IPS-NIHi7 (cell line): ENCODE results near the gene OR52I2.
A peak's percentile ranks its signal among the peaks of the same experiment; 100 is the strongest.

Experiments
- DNase-seq: peaks from one replicate; pipeline ENCODE4 v3.0.0; 2012; ENCODE audit warnings: mixed read lengths; ENCODE audit errors: extremely low spot score

Gene OR52I2

GRCh38 chr11:4607781-4608666, 26.5 kb downstream of the OR52I2 start, which contains the start of gene TRIM68:
TRIM68 (minus strand) TSS chr11:4608231; CDS start chr11:4605504, 2,727 bp downstream.
- peak; percentile 99 for DNase-seq

GRCh38 chr11:4610258-4610935, 28.9 kb downstream of the OR52I2 start:
- no peak for DNase-seq

- DNase-seq = no peak
Measured at GRCh38 chr11:4611986-4612385, 30.4 kb downstream of the OR52I2 start.

- DNase-seq = no peak
Measured at GRCh38 chr11:4615856-4616444, 34.4 kb downstream of the OR52I2 start.

- no peak for DNase-seq
Measured at GRCh38 chr11:4619514-4619913, 38.0 kb downstream of the OR52I2 start.

- DNase-seq = peak; percentile 54
Measured at GRCh38 chr11:4626207-4627099, 44.9 kb downstream of the OR52I2 start.

GRCh38 chr11:4636136-4636535, 54.6 kb downstream of the OR52I2 start:
- DNase-seq = no peak

- DNase-seq = peak; percentile 92
Measured at GRCh38 chr11:4636962-4637661, 55.6 kb downstream of the OR52I2 start, which contains the start of gene OR51D1. OR51D1 (plus strand) TSS chr11:4637477; CDS start chr11:4639791, 2,314 bp downstream.

- DNase-seq = no peak
Measured at GRCh38 chr11:4637662-4638047, 56.1 kb downstream of the OR52I2 start.

GRCh38 chr11:4639931-4640330, 58.4 kb downstream of the OR52I2 start:
- DNase-seq = no peak

- no peak for DNase-seq
Measured at GRCh38 chr11:4641501-4641900, 60.0 kb downstream of the OR52I2 start.

GRCh38 chr11:4642043-4642442, 60.5 kb downstream of the OR52I2 start:
- DNase-seq = no peak
